Right cardiac atrium (tissue), 5 donors: ENCODE data around the gene DCAF10. TPM values are rescaled to one million over a fixed set of nuclear protein-coding genes. Genes with fewer than 3 reads are reported as not detected.

Experiments
- ATAC-seq, 2 donors: fragments of 200-7000 bp; cut with Tn5 transposase; one replicate each; pipeline versions ENCODE4 v1.8.0 to v1.9.1; 2020; ENCODE audit warnings: moderate library complexity in 2 of 2, mild to moderate bottlenecking in 1 of 2
- DNase-seq, 3 donors: peaks; one replicate each; pipeline ENCODE4 v3.0.0-alpha.2; 2020
- H3K27ac ChIP-seq: one replicate; pipeline ENCODE4 v1.5.1; 2013; ENCODE audit warnings: mild to moderate bottlenecking, low read length, control low read depth, moderate library complexity
- H3K27me3 ChIP-seq: one replicate; pipeline ENCODE4 v1.6.1; 2013; ENCODE audit not compliant: control insufficient read depth, insufficient read depth
- H3K4me1 ChIP-seq: one replicate; pipeline ENCODE4 v1.6.1; 2013; ENCODE audit warnings: low read length; ENCODE audit not compliant: control insufficient read depth, insufficient read depth
- H3K4me3 ChIP-seq: one replicate; pipeline ENCODE4 v1.5.1; 2013; ENCODE audit warnings: low read length, control low read depth
- H3K9me3 ChIP-seq: one replicate; pipeline ENCODE4 v1.6.1; 2013; ENCODE audit warnings: low read length; ENCODE audit not compliant: control insufficient read depth
- WGBS: extraction: QIAGEN DNeasy Blood & Tissue Kit; methylation state at CpG from one replicate; pipeline ENCODE4 v1.1.7; 2013; 5-methylcytosine and 5-hydroxymethylcytosine counted together
- intact Hi-C, 4 donors: fragments of 100-400 bp; cut with DNase I; formaldehyde crosslinking; loops; one replicate each; pipeline versions ENCODE4 v1.11.0 to v1.14.0; 2022 to 2023
- polyA plus RNA-seq: library from polyadenylated mRNA; stranded (reverse); fragments of 200-250 nt; gene quantifications from one replicate; pipeline ENCODE4 v1.2.3, GENCODE V29; 2013
- total RNA-seq, 4 donors: library from RNA; stranded (reverse); fragmentation: NEBNext Ultra II Directional; extraction: Animal tissue kit (Norgen Biotek cat#: 25700); gene quantifications; one replicate each; pipeline ENCODE4 v1.2.1, GENCODE V29; 2021
- donor health status: healthy with polysubstance abuse.
- donor health status: DM: no; HTN: yes; CAD: no.
- donor health status: DM: no; HTN: no; CAD: no.
- donor health status: DM: no; HTN: yes; CAD: no; lungs with severe emphysema.
- donor health status: DM: yes; HTN: yes; CAD: no.

The DCAF10 gene
- total and polyA plus RNA-seq, 5 donors = 7.7 to 18.8 (median 16.2) TPM

DNA sequence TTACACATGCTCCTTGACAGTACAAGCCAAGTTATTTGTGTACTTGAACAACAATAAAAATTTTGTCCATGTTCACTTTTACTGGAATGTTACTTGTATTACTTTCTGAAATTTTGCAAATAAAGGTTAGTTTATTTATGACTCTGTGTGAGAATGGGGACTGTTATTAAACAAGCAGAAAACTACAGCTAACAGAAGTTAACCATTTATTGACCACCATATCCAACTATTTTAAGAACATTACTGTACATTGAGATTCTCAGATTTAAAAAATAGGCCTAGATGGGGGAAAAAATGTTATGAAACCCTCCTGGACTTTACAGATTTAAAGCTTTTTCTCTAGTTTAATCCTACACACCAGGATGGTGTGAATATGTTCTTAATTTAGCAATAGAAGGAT, 101.5 kb downstream of the DCAF10 start:
- no peak for DNase-seq
- H3K4me3 ChIP-seq = no peak overlapping the region
- peaks cover 2% of the 10 kb centered on the region for H3K4me1 ChIP-seq
- intact Hi-C loops = loop anchor here in 1 of 4 donors (10.0 kb wide), 1 partner anchor 463 kb away; no protein-coding TSS in a partner anchor
- no peak overlapping the region for H3K27ac ChIP-seq
- ATAC-seq = no peak
- H3K9me3 ChIP-seq = no peaks in the 10 kb centered on the region
- no peaks in the 10 kb centered on the region for H3K27me3 ChIP-seq

- DNase-seq (no peak), ATAC-seq (no peak)
- peak overlapping the region; percentile 83 for H3K4me3 ChIP-seq
- 7% methylated on average over 17 of the region's 17 CpGs for WGBS
- H3K27me3 ChIP-seq = no peaks in the 10 kb centered on the region
- peak overlapping the region; percentile 90 for H3K27ac ChIP-seq
- intact Hi-C loops = loop anchor here in 1 of 4 donors (10.0 kb wide), 1 partner anchor 462 kb away; no protein-coding TSS in a partner anchor
- peaks cover 2% of the 10 kb centered on the region for H3K4me1 ChIP-seq
- H3K9me3 ChIP-seq = no peaks in the 10 kb centered on the region
Measured at GRCh38 chr9:37902796-37903646, 102.4 kb downstream of the DCAF10 start.

DNA sequence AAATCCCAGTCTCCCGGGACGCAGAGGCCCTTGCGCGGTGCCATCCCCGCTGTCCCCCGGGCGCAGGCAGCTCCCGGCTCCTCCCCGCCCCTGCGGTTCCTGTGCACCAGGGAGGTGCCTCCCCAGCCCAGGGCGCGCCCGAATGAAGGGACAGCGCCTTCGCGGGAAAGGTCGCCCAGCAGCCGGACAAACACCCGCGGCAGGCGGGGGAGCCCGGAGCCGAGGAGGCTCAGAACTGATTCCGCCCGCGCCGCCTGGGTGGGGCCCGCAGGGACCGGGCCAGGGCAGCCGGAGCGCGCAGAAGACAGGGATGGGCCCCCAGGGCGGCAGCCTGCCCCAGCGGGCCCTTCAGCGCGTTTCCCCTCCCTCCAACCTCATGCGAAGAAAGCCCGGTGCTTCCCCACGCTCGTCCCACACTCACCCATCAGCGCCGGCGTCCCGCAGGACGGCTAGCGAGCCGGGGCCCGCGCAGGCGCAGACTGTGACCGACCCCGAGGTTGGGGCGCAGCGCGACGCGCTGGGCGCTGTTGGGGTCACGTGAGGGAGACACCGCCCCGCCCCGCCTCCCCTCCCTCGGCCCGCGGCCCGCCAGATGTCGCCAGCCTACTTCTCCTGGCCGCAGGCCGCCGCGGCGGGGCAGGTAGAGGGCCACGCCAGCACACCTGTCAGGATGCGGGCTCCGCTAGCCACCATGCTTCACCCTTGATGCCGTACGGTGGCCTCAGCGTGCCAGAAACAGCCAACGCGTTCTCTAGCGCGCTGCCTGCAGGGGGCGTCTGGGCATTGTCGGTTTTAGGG, 103.2 kb downstream of the DCAF10 start, which contains the start of gene SLC25A51:
SLC25A51 (minus strand) TSS at position 481 of the 798 bp plus-strand sequence. CDS start 15,577 bp downstream, outside the sequence.
- peak within 1 kb of the TSS; percentile 83 for H3K4me3 ChIP-seq
- peak within 1 kb of the TSS; percentile 90 for H3K27ac ChIP-seq
- peaks cover 2% of the 10 kb centered on the region for H3K4me1 ChIP-seq
- peak; percentile 94 to 95 for ATAC-seq
- no peaks in the 10 kb centered on the region for H3K9me3 ChIP-seq
- under 1% methylated on average over 84 of the region's 84 CpGs for WGBS
- DNase-seq = peak; percentile 92 to 98 (median 97)
- intact Hi-C loops = loop anchor here in 1 of 4 donors (10.0 kb wide), 1 partner anchor 461 kb away; no protein-coding TSS in a partner anchor
- H3K27me3 ChIP-seq = no peaks in the 10 kb centered on the region

DNA sequence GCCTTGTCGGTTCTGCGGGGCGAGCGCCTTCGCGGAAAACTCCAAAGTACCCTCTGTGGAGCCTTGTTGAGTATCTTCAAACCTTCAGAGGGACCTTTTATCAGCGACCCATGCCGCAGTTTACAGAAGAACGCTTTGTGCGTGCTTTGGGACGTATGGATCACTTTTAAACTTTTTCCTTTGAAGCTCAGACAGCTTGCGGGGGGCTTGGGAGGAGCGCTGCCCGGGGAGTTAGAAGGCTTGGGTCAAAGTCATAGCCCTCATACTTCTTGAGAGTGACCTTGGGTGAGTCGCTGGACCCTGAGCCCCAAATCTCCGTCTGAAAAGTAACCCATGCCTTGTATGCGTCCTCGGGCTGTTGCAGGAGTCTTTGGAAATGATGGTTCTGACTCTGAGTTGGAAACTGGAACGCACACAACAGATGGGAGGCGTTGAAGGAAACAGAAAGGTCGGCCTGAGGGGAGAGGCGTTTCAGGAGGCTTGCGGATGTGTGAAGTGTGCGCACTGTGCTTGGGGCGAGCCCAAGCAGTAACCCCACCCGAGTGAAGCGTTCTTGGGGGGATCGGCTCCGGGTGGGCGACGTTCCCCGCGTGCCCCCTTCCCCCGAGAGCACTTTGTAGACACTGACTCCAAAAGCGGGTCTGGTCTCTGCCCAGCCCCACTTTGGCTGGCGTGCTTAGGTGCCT, 104.0 kb downstream of the DCAF10 start:
- Histone ChIP-seq H3K27ac (peak overlapping the region; percentile 90), H3K4me1 (peaks cover 2% of the 10 kb centered on the region), H3K27me3 (no peaks in the 10 kb centered on the region), H3K4me3 (peak overlapping the region; percentile 83), H3K9me3 (no peaks in the 10 kb centered on the region)
- 12% methylated on average over 36 of the region's 36 CpGs for WGBS
- ATAC-seq (peak; percentile 37 to 57), DNase-seq (peak in 2 of 3 donors; percentile 67 to 68)
- intact Hi-C loops = loop anchor here in 1 of 4 donors (10.0 kb wide), 1 partner anchor 460 kb away; no protein-coding TSS in a partner anchor

GRCh38 chr9:37905131-37905505, 104.5 kb downstream of the DCAF10 start:
- no peak overlapping the region for H3K27ac ChIP-seq
- H3K27me3 ChIP-seq = no peaks in the 10 kb centered on the region
- DNase-seq (no peak), ATAC-seq (no peak)
- peak overlapping the region; percentile 83 for H3K4me3 ChIP-seq
- WGBS = 47% methylated on average over 10 of the region's 10 CpGs
- H3K4me1 ChIP-seq = peaks cover 2% of the 10 kb centered on the region
- H3K9me3 ChIP-seq = no peaks in the 10 kb centered on the region
- intact Hi-C loops = loop anchor here in 1 of 4 donors (10.0 kb wide), 1 partner anchor 460 kb away; no protein-coding TSS in a partner anchor

DNA sequence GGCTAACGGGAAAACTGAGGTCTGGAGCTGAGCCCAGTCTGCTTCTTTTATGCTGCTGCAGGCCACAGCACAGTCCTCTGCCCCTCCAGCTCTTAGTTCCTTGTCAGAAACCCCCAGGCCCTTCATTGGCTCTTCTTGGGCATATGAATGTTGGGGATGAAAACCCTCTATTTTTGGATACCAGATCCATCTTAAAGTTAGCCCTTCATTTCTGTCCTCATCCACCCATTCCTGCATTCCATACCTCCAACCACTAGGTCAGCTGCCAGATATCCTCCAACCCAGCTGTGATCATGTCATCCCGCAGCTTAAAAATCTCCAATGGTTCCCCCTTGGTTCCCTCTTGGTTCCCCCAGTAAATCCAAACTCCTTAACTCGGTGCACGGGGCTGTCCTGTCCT, 105.2 kb downstream of the DCAF10 start:
- H3K27me3 ChIP-seq = no peaks in the 10 kb centered on the region
- no peak overlapping the region for H3K27ac ChIP-seq
- no peak overlapping the region for H3K4me3 ChIP-seq
- intact Hi-C loops = loop anchor here in 1 of 4 donors (10.0 kb wide), 1 partner anchor 459 kb away; no protein-coding TSS in a partner anchor
- peaks cover 2% of the 10 kb centered on the region for H3K4me1 ChIP-seq
- no peaks in the 10 kb centered on the region for H3K9me3 ChIP-seq
- 95% methylated on average over 4 of the region's 4 CpGs for WGBS
- DNase-seq = no peak
- ATAC-seq = no peak

DNA sequence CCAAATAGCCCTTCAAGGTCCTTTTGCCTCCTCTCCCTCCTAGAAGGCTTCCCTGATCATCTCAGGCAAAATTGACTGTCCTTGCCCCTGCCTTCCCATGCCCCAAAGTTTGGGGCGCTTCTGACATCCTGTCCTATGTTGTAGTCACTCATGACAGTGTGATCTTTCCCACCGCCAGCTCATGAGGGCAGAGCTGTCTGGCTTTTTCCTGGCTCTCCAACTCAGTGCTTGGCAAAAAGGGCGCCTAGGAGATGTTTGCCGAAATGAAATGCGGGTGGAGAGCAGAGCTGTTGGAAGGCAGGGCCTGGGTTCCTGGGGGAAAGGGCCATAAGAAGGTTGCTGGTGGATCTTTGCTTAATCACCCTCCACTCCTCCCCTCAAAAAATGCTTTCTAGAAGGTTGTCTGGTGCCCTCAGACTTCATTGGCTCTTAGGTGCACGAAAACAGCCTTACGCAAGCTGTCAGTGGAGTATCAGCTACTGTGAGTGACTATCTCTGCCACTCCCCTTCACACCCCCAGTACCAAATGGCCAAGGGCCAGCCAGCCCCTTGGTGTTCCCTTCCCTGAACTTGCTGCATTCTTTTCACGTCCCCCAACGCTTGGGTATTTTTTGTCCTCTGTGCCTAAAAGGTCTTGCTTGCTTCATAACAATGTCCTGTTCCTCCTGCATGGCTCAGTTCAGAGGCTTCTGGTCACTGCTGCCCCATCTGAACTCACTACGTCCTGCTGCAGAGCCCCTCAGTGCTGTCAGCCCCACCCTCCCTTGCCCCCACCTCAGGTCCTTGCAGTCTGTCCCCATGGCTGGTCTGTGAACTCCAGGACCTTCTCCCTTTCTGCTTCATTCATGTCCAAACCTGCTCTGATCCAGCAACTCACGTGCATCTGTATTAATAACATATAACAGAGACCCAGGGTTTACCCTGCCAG, 106.0 kb downstream of the DCAF10 start:
- ATAC-seq = no peak
- Histone ChIP-seq H3K9me3 (no peaks in the 10 kb centered on the region), H3K4me1 (peaks cover 2% of the 10 kb centered on the region), H3K27me3 (no peaks in the 10 kb centered on the region), H3K27ac (no peak overlapping the region), H3K4me3 (no peak overlapping the region)
- intact Hi-C loops = loop anchor here in 1 of 4 donors (10.0 kb wide), 1 partner anchor 458 kb away; no protein-coding TSS in a partner anchor
- WGBS = 71% methylated on average over 11 of the region's 11 CpGs
- DNase-seq = no peak

- no peaks in the 10 kb centered on the region for H3K4me1 ChIP-seq
- H3K4me3 ChIP-seq = no peak overlapping the region
- ATAC-seq = no peak
- DNase-seq = no peak
- H3K9me3 ChIP-seq = no peaks in the 10 kb centered on the region
- no peak overlapping the region for H3K27ac ChIP-seq
- intact Hi-C loops = loop anchor here in 1 of 4 donors (10.0 kb wide), 1 partner anchor 457 kb away; no protein-coding TSS in a partner anchor
- 62% methylated on average over 4 of the region's 4 CpGs for WGBS
- no peaks in the 10 kb centered on the region for H3K27me3 ChIP-seq
Measured at GRCh38 chr9:37908283-37908682, 107.7 kb downstream of the DCAF10 start.

DNA sequence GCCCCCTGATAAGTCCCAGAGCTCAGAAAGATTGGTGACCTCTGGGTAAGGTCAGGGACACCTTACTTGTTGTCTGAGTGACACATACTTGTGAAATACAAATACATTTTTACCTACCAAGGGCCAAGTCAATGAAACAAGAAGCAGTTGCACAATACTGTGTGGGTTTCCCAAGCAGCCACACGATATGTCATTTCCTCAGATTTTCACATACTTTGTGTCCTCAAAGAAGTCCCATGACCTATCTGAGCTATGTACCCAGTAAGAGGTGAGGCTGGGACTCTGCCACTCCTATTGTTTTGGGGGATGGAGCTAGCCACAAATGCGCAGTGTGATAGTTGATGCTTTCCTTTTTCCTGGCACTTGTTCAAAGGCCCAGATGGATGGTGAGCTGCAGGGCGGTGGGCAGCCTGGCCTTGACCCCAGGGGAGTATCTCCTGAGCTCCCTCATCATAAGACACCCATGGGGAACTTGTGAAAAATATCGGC, 108.1 kb downstream of the DCAF10 start:
- 65% methylated on average over 4 of the region's 4 CpGs for WGBS
- Histone ChIP-seq H3K27ac (no peak overlapping the region), H3K27me3 (no peaks in the 10 kb centered on the region), H3K9me3 (no peaks in the 10 kb centered on the region), H3K4me1 (no peaks in the 10 kb centered on the region), H3K4me3 (no peak overlapping the region)
- DNase-seq (no peak), ATAC-seq (no peak)
- intact Hi-C loops = loop anchor here in 1 of 4 donors (10.0 kb wide), 1 partner anchor 456 kb away; no protein-coding TSS in a partner anchor
